ENCODE results near the gene BRD2. TPM values are rescaled to one million over a fixed set of nuclear protein-coding genes. Genes with fewer than 3 reads are reported as not detected.

Gene BRD2
- polyA plus RNA-seq, 2 of the 4 experiments (the other 2 are of a cell fraction) = 92.5 to 153 TPM

DNA sequence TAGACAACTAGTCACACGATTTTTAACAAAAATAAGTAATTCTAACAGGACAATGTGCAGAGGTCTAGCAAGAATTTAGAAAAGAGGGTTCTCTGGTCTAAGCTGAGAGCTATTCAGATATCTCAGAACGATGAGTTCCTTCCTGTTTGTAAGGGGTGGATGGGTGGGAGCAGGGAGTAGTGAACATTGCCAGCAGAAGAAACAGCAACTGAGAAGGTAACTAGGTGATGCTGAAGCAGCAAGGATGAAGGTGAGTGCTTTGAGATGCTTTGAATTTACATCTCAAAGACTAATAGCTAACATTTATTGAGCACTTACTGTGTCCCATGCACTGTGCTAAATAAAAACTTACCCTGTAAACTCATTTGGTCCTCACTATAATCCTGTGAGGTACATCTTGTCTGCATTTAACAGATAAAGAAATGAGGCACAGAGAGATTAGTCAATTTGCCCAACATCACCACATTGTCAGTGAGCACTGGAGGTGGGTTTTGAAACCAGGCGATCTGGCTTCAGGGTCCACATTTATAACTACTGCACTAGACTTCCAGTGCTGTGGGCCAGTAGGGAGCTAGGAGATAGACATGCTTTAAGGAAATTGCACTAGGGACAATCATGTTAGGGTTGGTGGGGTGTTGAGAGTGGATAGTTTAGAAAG is 15.7 kb downstream of the BRD2 start:
- ChIA-PET CTCF (interaction anchor here (0.5 to 6.3 kb wide), 43 partner anchors 8 to 891 kb away, joined by 3 to 124 read pairs (median 5); partner anchors contain the start of genes BRD2, HLA-DMA, PSMB8 and TAP1), POLR2A (interaction anchor here (0.6 to 8.6 kb wide), 5 partner anchors 10 to 856 kb away, joined by 3 to 127 read pairs (median 5); partner anchors contain the start of gene ATF6B)
- no peak overlapping the region for H3K4me2 ChIP-seq
- 59% methylated on average over 3 of the region's 3 CpGs for WGBS (ENCODE audit: missing lambda C conversion rate)
- DNase-seq (ENCODE audit: low read depth in 1 of 2, low spot score in 1 of 2) (no peak), FAIRE-seq (no peak), ATAC-seq (peak; percentile 39 to 40; a peak in 5 of 6 replicates)
- no peak overlapping the region for H3K4me3 ChIP-seq
- no peaks in the 10 kb centered on the region for H3K9me3 ChIP-seq
- no peak for TF ChIP-seq TP53 (CRISPR knock-in tag; IDR thresholded peaks at IDR 0.05)
- no peak for TF ChIP-seq ZSCAN20 (CRISPR knock-in tag; IDR thresholded peaks at IDR 0.05)
- TF ChIP-seq FOXS1 (CRISPR knock-in tag; IDR thresholded peaks at IDR 0.05) = no peak
- H3K27ac ChIP-seq = no peak overlapping the region
- H3K4me1 ChIP-seq = peaks cover 15% of the 10 kb centered on the region

DNA sequence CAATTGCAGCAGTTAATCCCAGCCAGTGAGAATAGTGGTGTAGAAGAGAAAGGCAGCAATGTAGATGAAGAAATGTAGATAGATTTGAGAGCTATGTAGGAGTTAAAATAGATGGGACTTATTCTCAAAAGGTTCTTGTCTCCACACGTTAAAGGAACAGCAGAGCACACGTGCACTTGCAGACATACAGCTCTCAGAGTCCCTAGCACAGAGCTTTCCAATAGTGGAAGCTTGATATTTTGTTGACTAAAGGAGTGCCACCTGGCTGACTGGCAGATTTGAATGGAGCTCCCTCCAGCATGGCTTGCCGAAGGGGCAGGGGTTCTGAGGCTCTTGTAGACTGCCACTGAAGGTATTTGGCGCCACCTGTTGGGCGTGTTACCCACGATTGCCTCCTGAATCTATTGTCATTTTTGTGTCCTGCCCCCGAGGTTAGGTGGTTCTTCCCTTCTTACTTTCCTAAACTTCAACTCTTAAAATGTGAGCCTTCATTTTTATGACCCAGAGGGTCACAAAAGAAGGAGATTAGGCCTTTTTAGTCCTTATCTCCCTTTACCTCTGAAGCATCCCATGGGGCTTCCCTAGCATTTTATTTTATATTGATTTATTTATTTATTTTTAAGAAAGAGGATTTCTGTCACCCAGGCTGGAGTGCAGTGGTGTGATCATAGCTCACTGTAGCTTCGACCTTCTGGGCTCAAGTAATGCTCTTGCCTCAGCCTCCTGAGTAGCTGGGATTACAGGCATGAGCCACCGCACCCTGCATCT is 16.4 kb downstream of the BRD2 start:
- DNase-seq (ENCODE audit: low read depth in 1 of 2, low spot score in 1 of 2) (peak; percentile 52 to 86), ATAC-seq (peak; percentile 75 to 83), FAIRE-seq (no peak)
- no peak overlapping the region for H3K27ac ChIP-seq
- TF ChIP-seq ZNF302 (CRISPR knock-in tag; IDR thresholded peaks at IDR 0.05) (no peak), JUN (IDR thresholded peaks at IDR 0.05) (no peak), RFX5 (IDR thresholded peaks at IDR 0.05) (peak; percentile 52; the same call in 1 of the 2 replicates), ZC3H11A (IDR thresholded peaks at IDR 0.05) (no peak), RARB (CRISPR knock-in tag; IDR thresholded peaks at IDR 0.05) (no peak), FOSL2 (IDR thresholded peaks at IDR 0.05) (no peak), FOSL2 (CRISPR knock-in tag; IDR thresholded peaks at IDR 0.05) (no peak), EHF (CRISPR knock-in tag; IDR thresholded peaks at IDR 0.05) (no peak), NPAS2 (CRISPR knock-in tag; IDR thresholded peaks at IDR 0.05; ENCODE audit: borderline replicate concordance) (no peak), SMC3 (IDR thresholded peaks at IDR 0.05) (peak; percentile 85), RAD21 (conservative IDR thresholded peaks at IDR 0.05 in 1 of 2, IDR thresholded peaks at IDR 0.05 in 1 of 2) (peak; percentile 84 to 85)
- TF ChIP-seq, protein P1, sequence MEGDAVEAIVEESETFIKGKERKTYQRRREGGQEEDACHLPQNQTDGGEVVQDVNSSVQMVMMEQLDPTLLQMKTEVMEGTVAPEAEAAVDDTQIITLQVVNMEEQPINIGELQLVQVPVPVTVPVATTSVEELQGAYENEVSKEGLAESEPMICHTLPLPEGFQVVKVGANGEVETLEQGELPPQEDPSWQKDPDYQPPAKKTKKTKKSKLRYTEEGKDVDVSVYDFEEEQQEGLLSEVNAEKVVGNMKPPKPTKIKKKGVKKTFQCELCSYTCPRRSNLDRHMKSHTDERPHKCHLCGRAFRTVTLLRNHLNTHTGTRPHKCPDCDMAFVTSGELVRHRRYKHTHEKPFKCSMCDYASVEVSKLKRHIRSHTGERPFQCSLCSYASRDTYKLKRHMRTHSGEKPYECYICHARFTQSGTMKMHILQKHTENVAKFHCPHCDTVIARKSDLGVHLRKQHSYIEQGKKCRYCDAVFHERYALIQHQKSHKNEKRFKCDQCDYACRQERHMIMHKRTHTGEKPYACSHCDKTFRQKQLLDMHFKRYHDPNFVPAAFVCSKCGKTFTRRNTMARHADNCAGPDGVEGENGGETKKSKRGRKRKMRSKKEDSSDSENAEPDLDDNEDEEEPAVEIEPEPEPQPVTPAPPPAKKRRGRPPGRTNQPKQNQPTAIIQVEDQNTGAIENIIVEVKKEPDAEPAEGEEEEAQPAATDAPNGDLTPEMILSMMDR (IDR thresholded peaks at IDR 0.05) = peak; percentile 87
- TF ChIP-seq, protein P2, sequence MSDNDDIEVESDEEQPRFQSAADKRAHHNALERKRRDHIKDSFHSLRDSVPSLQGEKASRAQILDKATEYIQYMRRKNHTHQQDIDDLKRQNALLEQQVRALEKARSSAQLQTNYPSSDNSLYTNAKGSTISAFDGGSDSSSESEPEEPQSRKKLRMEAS (IDR thresholded peaks at IDR 0.05) = no peak
- TF ChIP-seq, protein P3, sequence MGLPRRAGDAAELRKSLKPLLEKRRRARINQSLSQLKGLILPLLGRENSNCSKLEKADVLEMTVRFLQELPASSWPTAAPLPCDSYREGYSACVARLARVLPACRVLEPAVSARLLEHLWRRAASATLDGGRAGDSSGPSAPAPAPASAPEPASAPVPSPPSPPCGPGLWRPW (IDR thresholded peaks at IDR 0.05) = no peak
- TF ChIP-seq, protein P4, sequence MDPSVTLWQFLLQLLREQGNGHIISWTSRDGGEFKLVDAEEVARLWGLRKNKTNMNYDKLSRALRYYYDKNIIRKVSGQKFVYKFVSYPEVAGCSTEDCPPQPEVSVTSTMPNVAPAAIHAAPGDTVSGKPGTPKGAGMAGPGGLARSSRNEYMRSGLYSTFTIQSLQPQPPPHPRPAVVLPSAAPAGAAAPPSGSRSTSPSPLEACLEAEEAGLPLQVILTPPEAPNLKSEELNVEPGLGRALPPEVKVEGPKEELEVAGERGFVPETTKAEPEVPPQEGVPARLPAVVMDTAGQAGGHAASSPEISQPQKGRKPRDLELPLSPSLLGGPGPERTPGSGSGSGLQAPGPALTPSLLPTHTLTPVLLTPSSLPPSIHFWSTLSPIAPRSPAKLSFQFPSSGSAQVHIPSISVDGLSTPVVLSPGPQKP (IDR thresholded peaks at IDR 0.05; ENCODE audit: low read depth, low read length) = no peak
- H3K4me1 ChIP-seq = peaks cover 11% of the 10 kb centered on the region
- CTCF ChIA-PET = interaction anchor here (0.5 to 6.3 kb wide), 45 partner anchors 9 to 892 kb away, joined by 3 to 124 read pairs (median 4); partner anchors contain the start of genes BRD2, HLA-DMA, PSMB8 and TAP1
- no peak overlapping the region for H3K4me3 ChIP-seq
- no peak overlapping the region for H3K4me2 ChIP-seq
- POLR2A ChIA-PET = interaction anchor here (0.6 to 8.6 kb wide), 5 partner anchors 10 to 857 kb away, joined by 3 to 127 read pairs (median 5); partner anchors contain the start of gene ATF6B
- 11% methylated on average over 9 of the region's 9 CpGs for WGBS (ENCODE audit: missing lambda C conversion rate)
- H3K9me3 ChIP-seq = no peaks in the 10 kb centered on the region
